HG03045 (cell line): ENCODE results near the gene FLNA.

ENCODE experiments used
- ATAC-seq: cut with Tn5 transposase; IDR thresholded peaks from one replicate; pipeline ENCODE4 v1.9.1; 2021; ENCODE audit warnings: mild to moderate bottlenecking, moderate library complexity; ENCODE audit not compliant: unreplicated experiment

The FLNA gene

DNA sequence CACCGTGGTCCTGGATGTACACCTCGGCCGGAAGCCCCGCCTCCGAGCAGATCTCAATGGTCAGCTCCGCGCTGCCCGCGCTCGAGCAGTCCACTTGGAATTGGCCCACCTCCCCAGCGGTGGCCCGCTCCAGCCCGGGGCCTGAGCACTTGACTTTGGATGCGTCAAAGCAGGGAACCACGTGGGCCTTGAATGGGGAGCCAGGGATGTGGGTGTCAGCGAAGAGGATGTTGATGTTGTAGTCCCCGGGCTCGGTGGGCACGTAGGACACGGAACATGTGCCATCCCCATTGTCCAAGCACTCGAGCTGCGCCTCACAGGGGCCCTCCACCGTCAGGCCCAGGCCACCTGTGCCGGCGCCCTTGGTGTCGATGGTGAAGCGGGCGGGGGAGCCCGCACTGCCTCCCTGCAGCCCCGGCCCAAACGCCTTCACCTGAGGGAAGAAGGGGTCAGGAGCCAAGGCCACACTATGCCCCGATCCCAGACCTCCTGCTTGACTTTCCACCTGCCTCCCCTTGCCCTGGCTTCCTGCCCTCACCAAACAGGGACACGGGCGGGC lies 14.2 kb downstream of the FLNA start:
- ATAC-seq = no peak

- ATAC-seq = no peak
These were observed 14.9 kb downstream of the FLNA start for GRCh38 chrX:154359362-154360154.

GRCh38 chrX:154358829-154359228 lies 15.6 kb downstream of the FLNA start:
- no peak for ATAC-seq

DNA sequence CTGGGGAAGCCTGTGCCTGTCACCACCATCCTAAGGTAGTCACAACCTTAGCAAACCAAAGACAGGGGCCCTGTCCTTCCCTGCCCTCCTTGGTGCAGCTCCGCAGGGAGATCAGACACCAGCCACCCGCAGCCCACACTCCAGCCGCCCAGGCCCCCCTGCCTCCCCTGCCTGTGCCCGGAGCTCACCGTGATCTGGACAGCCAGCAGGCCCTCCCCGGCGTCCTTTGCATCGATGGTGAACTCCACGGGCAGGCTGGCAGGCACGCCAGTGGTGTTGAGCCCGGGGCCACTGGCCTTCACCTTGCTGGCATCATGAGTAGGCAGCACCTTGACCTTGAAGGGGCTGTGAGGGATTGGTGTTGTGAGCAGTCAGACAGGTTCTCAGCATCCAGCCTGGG lies 16.4 kb downstream of the FLNA start:
- ATAC-seq = no peak

DNA sequence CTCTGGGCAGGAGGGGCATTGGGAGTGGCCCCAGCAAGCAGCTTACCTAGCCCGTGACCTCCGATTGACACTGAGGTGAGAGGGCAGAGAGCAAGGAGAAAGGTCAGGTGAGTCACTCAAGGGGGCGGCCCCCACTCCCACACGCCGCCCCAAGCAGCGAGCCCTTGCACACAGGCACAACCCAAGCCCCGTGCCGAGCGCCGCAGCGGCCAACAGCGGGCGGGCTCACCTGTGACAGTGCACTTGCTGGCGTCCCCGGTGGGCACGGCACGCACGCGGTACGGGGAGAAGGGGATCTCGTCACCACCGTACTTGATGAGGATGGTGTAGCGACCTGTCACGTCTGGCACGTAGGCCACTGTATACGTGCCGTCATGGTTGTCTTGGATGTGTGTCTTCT lies 17.2 kb downstream of the FLNA start:
- ATAC-seq = no peak

DNA sequence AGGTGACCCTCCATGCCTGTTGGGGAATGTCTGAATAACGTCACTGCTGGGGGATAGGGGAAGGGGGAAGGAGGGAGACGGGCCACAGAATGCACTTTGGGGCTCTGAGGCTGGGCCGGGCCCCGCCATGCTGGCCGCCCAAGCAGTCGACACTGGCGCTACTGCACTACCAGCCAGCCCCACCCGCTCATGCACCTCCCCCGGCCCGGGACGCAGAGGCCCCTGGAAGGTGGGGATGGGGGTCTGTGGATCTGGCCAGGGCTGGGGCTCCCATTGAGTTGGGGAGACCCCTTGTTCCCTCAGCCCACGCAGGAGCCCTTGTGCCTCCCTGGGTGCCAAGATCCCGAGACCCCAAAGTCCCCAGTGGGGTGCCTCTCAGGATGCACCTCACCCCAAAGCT lies 17.8 kb downstream of the FLNA start:
- ATAC-seq = no peak

GRCh38 chrX:154355776-154356140 lies 18.7 kb downstream of the FLNA start:
- no peak for ATAC-seq

- ATAC-seq = no peak
These were observed 19.2 kb downstream of the FLNA start for GRCh38 chrX:154355094-154355775.

DNA sequence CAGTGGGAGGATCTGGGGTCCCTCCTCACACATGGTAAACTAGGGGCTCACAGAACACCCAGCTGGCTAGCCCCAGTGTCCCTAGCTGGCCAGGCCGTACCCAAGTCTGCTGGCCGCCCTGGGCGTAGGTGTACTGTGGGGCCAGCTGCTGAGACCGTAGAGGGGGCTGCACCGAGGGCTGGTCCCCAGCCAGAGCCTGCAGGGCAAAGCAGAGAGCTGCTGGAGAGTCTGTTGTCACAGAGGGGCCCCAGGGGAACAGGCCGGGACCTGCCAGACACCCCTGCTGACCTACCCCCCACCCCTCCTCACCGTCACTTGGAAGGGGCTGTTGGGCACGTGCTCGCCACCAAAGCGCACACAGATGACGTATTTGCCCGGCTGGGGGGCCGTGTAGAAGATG lies 19.9 kb downstream of the FLNA start:
- ATAC-seq = no peak

DNA sequence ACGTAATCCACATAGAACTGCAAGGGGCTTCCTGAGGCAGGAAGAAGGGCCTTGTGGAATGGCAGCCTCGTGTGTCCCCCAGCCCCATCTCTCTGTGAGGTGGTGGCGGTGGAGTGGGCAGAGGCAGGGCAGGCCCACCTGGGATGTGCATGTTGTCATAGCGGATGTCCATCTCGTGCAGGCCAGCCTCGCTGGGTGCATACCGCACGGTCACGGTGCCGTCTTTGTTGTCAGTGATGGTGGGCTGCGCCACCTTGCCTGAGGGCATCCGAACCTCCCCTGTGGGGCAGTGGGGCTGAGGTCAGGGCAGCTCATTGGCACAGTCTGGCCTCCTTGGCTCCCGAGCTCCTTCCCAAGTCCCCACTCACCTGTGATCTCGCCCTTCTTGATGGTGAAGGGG lies 20.4 kb downstream of the FLNA start:
- no peak for ATAC-seq

DNA sequence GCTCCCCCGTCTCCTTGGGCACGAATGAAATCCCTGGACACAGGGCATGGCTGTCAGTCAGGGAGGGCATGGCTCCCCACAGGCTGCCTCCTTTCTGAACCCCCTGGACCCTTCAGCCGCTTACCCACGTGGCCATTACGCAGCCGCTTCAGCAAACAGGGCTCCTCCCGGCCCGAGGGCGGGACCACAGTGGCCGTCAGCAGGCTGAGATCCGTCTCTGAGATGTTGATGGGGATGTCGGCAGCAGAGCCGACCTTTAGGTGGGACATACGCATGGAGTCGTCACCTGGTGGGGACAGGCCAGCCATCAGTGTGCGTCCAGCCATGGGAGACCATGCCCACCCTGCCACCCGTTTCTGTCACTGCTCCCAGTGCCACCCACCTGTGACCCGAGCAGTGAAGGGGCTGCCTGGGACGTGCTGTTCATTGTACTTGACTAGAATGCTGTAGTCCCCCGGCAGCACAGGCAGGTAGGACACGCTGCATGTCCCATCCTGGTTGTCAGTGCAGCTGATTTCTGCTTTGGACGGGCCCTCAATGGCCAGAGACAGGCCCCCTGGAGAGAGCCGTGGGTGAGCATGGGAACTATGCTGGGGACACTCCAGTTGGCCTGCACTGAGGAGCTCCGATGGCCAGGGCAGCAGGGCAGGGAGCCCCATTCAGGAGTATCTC lies 21.1 kb downstream of the FLNA start:
- no peak for ATAC-seq

GRCh38 chrX:154352466-154352865 lies 22.0 kb downstream of the FLNA start:
- no peak for ATAC-seq

DNA sequence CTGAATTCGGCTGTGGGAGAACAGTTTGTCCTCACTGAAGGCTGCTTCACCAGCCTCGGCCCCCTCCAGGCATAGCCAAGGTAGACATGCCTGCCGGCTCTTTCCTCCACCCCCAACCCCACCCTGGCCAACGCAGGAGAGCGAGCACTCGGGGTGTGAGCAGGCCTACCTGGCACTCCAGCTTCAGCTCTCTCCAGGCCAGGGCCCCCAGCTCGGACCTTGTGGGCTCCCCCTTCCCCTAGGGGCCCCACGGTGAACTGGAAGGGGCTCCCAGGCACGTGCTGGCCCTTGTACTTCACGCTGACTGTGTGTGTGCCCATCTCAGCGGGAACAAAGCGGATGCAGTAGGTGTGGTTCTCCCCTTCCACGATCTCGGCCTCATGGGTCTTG lies 22.4 kb downstream of the FLNA start:
- ATAC-seq = no peak

GRCh38 chrX:154351183-154352011 lies 23.0 kb downstream of the FLNA start:
- ATAC-seq = no peak

DNA sequence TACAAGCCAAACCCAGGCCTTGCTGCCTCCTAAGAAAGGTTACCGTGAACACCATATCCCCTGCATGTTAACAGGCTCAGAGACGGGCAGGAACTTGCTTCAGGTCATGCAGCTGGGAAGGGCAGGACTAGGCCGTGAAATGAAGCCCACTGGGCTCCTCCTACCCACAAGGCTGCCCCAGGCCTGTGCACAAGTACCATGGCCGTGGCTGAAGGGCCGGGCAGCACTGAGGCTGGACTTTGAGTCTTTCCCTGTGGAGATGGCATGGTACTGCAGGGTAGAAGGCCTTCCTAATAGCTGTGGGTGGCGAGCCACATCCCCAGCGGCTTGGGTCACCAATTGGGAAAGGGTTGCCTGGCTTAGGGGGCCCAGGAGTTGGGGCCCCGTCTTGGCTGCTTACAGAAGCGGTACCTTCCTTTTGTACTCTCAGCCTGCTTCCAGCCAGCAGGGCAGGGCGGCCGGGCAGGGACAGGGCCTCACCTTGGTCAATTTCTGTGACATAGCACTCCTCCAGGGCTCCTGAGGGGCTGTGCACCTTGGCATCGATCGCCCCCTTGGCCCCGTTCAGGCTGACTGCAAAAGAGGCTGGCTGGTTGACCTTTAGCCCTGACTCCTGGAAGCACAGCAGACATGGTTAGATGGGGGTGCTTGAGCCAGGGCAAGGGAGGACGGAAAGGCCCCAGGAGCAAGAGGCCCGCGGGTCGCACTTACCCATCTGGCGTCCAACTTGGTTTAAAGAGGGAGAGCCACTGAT lies 23.8 kb downstream of the FLNA start:
- ATAC-seq = no peak

- ATAC-seq = no peak
These were observed 24.5 kb downstream of the FLNA start for GRCh38 chrX:154349979-154350378.

GRCh38 chrX:154349359-154349935 lies 25.0 kb downstream of the FLNA start:
- ATAC-seq = no peak

DNA sequence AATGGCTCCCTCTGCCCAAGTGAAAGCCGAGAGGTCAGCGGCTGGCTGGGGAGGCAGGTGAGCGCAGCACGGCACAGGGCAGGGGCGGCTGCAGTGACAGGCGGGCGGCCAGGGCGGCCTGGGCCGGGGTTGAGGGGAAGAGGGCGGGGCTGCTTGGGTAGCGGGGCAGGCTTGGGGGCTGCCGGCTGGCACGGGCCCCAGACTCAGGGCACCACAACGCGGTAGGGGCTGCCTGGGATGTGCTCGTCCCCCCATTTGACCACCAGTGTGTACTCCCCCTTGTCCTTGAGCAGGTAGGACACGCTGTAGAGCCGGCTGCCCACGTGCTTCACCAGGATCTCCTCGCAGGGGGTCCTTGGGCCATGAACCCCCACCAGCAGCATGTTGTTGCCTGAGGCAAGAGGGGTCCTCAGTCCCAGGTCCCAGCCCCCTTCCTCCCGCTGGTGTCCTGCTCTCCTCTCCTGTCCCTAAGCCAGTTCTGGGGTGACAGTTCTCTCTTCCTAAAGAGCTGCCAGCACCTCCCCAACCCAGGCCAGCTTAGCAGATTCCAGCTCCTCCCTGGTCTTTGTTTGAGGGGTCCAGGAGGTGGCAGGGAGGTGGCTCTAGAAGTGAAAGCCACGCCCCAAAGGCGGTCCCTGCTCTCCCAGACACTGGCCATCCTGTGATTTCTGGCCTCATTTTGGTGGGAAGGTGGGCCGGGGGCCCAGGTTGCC lies 25.6 kb downstream of the FLNA start:
- ATAC-seq = no peak

DNA sequence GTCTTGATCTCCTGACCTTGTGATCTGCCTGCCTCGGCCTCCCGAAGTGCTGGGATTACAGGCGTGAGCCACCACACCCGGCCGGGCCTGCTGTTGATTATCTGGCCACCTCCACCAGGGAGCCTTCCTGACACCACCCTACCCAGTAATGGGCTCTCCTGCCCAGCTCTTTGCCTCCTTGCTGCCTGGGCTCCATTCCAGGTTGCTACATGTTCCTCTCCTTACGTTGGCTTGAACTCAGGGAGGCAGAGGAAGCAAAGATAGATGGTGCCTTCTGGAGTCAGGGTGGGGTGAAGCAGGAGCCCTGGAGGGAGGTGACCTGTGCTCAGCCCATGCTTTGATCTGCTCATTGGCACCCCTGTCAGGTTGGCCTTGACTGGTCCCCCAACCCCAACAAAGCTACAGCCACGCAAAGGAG lies 26.3 kb downstream of the FLNA start:
- ATAC-seq = no peak
